ENCODE measurements around the gene CHAF1B.

- TF ChIP-seq, protein P1, sequence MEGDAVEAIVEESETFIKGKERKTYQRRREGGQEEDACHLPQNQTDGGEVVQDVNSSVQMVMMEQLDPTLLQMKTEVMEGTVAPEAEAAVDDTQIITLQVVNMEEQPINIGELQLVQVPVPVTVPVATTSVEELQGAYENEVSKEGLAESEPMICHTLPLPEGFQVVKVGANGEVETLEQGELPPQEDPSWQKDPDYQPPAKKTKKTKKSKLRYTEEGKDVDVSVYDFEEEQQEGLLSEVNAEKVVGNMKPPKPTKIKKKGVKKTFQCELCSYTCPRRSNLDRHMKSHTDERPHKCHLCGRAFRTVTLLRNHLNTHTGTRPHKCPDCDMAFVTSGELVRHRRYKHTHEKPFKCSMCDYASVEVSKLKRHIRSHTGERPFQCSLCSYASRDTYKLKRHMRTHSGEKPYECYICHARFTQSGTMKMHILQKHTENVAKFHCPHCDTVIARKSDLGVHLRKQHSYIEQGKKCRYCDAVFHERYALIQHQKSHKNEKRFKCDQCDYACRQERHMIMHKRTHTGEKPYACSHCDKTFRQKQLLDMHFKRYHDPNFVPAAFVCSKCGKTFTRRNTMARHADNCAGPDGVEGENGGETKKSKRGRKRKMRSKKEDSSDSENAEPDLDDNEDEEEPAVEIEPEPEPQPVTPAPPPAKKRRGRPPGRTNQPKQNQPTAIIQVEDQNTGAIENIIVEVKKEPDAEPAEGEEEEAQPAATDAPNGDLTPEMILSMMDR (conservative IDR thresholded peaks at IDR 0.05; ENCODE audit: low read depth, low read length) = no peak
- no peak for TF ChIP-seq EZH2 (IDR thresholded peaks at IDR 0.05; ENCODE audit: borderline replicate concordance, low read depth, low read length, poor library complexity, severe bottlenecking)
Measured at GRCh38 chr21:36396971-36397370, 11.8 kb downstream of the CHAF1B start.

All from A673 (cell line).